ENCODE measurements around the gene UBE3B.

Gene UBE3B

GRCh38 chr12:109476807-109477184 is 638 bp upstream of the UBE3B start:
- DNase-seq = no peak

- DNase-seq = no peak
Observed at GRCh38 chr12:109477963-109478315, 505 bp downstream of the UBE3B start.

DNA sequence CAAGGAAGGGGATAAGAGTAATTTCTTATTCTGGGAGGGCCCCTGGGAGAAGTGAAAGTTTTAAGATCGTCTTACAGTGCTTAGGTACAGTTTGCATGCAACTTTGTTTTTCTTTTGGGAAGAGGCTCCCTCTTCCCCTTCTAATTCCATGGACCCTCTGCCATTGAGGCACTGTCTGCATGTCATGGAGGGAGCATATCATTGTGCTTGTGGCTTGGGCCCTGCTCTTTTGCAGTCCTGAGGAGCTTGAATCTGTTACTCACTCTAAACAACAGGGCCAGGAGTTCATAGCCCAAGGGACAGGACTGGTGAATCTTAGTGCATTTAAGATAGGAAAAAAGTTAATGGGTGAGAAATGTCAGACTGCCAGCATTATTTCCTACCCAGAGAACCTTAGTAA is 2.3 kb downstream of the UBE3B start:
- DNase-seq = no peak

DNA sequence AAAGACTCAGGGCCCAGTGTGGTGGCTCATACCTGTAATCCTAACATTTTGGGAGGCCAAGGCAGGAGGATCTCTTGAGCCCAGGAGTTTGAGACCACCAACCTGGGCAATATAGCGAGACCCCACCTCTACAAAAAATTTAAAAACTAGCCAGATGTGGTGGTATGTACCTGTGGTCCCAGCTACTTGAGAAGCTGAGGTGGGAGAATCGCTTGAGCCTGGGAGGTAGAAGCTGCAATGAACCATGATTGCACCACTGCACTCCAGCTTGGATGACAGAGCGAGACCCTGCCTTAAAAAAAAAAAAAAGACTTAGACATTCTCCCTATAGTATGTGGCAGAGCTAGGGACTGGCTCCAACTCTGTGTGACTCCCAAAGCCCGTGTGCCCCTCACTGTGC is 2.9 kb downstream of the UBE3B start:
- DNase-seq = no peak

- no peak for DNase-seq
Observed at GRCh38 chr12:109481863-109482262, 4.4 kb downstream of the UBE3B start.

DNA sequence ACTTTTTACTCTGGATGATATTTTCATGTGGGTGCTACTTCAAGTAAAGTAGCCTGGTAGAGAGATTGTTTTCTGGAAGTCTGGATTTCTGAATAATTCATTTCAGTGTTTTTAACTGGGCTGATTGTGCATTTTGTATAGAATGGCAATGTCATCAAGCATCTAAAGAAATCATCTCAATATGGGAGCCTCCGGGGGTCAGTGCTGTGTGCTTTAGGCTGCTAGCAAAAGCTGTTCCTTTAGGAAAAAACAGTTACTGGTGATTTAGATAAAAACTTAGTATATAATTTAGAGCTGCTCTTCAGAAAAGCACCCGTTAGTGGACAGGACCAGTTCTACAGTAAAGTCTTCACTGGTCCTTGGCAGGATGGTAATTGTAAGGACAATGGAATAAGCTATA is 5.1 kb downstream of the UBE3B start:
- no peak for DNase-seq

DNA sequence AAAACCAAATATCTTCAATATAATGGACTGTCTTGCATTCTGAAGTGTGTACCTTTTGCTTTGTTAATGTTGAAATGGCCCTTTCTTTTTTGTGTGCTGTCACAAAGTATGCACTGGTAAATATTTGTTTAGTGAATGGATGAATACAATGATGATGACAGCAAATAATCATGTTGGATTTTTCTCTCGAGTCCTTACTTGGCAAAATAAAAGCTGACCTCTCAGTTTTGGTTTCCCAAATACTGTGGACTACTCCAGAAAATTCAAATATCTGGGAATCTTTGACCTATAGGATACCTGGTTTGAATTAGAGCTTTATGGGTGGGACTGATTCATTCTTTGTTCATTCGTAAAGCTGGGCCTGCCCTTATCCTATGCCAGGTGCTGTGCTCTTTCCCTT is 5.5 kb downstream of the UBE3B start:
- no peak for DNase-seq

GRCh38 chr12:109483346-109483745 is 5.9 kb downstream of the UBE3B start:
- no peak for DNase-seq

DNA sequence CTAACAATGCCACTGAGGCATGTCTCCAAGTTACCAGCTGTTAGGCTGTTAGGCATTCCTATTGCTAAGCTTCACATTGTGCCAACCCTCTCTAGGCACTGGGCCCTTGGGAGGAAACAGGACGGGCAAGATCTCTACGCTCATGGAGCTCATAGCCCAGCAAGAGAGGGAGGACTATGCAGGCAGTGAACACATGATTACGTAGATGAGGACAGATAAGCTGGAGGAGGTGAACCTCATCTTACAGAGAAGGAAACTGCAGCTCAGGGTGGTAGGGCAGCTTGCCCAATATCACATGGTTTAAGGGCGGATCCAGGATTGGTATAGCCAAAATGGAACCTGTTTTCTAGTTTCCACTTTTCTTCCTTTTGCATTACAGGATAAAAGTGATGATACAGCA is 7.8 kb downstream of the UBE3B start:
- no peak for DNase-seq

- DNase-seq = no peak
Observed at GRCh38 chr12:109487181-109488050, 10.0 kb downstream of the UBE3B start.

DNA sequence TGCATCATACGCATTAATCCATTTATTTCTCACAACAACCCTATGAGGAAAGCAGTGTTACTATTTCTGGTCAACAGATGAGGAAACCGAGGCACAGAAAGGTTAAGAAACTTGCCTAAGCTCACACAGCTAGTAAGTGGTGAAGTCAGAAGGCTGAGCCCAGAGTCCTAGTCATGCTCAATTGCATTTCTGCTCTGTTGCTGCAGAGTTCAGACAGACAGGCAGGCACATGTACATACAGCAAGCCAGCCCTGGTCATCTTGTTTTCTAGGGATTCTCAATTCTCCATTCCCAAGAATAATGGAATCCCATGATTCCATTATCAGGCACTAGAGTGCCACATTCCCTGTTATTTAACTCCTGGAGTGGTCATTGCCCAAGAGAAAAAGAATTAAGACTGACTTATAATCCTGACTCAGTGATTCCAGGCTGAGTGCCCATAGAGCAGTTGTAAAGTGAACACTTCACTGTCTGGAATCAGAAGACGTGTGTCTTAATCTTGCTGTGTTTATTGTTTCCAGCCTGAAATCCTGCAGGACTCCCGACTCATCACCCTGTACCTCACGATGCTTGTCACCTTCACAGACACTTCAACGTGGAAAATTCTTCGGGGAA is 10.7 kb downstream of the UBE3B start:
- DNase-seq = no peak

DNA sequence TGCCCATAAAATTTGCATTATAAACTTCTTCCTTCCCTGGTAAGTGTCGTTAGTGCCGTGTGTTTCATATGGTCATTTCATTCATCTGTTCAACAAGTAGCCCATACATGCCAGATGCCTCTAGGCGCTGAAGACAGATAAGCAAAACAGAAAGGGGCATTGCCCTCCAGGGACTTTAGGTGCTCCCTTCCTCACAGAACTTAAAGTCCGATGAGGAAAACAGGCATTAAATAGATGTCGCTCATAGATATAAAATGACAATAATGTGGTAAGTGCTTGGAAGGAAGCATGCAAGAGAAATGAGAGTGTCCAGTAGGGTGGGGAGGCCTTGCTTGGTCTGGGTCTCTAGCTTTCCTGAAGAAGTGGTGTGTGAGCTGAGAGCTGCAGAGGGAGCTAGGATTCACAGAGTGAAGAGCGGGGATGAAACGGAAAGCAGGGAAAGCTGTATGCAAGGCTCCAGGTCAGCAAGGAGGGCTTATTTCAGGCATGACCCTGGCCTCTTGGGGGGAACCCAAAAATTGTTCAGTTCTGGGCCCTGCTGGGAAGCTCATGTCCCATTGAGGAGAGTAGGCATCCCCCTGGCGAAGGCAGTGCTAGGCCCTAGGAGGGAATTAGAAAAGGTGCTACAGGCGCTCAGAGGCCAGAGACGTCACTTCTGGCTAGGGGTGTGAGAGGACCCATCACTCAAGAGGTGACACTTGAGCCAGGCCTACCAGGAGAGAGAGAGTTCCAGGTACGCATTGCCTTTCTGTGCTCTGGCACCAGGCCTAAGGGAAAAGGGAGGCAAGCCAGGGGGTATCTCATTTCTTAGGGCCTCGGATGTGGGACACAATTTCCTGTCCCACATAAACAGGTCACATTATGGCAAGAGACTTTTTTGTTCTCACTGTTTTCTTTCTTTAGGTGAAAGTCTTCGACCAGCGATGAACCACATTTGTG is 11.9 kb downstream of the UBE3B start:
- DNase-seq = no peak

- DNase-seq = no peak
Observed at GRCh38 chr12:109489955-109490565, 12.6 kb downstream of the UBE3B start.

GRCh38 chr12:109491671-109492070 is 14.2 kb downstream of the UBE3B start:
- DNase-seq = no peak

DNA sequence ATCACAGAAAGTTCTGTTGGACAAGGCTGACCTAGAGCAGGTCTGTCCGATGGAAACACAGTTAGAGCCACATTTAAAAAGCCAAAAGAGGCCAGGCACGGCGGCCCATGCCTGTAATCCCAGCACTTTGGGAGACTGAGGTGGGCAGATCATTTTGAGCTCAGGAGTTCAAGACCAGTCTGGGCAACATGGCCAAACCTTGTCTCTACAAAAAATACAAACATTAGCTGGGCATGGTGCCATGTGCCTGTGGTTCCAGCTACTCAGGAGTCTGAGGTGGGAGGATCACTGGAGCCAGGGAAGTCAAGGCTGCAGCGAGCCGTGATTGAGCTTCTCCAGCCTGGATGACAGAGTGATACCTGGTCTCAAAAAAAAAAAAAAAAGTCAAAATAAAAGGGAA is 14.9 kb downstream of the UBE3B start:
- no peak for DNase-seq

- DNase-seq = no peak
Observed at GRCh38 chr12:109493090-109493489, 15.7 kb downstream of the UBE3B start.

- DNase-seq = no peak
Observed at GRCh38 chr12:109493938-109494337, 16.5 kb downstream of the UBE3B start.

GRCh38 chr12:109494348-109494881 is 17.0 kb downstream of the UBE3B start:
- no peak for DNase-seq

GRCh38 chr12:109495012-109495411 is 17.6 kb downstream of the UBE3B start:
- no peak for DNase-seq

- DNase-seq = no peak
Observed at GRCh38 chr12:109496306-109496705, 18.9 kb downstream of the UBE3B start.

DNA sequence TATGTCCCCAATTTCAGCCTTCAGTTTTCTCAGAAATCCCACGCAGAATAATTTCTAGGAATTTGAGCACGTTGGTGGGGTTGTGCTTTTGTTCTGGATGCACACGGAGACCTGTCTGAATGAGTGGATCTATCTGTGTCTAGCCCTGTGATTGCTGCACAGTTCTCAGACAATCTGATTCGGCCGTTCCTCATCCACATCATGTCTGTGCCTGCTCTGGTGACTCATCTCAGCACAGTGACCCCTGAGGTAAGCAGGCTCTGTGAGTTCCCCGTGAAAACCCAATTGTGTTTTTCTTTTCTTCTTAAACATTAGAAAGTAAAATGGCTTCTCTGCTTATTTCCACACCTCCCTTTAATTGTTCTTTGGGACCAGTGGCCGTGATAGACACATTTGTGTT is 20.2 kb downstream of the UBE3B start:
- DNase-seq = no peak

DNA sequence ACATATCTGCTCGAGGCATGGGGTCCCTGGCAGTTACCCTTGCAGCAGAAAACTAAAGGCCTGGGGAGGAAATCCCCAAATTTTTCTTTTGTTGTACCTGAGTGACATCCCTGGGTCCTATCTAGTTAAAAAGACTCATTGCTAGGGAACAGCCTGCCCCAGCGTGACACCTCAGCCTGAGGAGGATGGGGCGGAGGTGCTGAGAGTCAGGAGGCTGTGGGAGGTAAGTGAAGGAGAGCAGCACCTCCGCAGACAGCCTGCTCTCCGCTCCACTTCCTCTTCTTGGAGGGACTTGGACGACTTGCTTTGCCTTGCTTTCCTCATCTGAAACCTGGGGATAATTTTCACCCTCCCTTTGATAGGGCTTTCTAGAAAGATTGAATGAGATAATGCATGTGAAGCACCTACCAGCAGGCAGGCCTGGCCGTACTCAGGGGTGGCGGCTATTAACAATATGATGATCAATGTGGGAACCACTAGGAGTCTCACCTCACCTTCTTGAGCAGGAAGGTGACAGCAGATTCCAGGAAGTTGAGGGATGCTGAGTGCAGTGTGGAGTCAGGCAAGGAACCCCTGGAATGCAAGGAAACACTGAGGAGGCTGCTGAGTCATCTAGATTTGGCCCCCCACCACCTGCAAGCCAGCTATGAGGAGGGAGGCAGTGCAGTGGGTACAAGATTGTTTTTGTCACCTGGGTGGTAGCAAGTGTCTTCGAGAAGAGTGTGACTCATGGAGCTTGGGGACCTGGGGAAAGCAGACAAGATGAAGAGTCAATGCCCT is 23.2 kb downstream of the UBE3B start:
- DNase-seq = no peak
